ENCODE results near the gene SLC24A4. TPM values are rescaled to one million over a fixed set of nuclear protein-coding genes. Genes with fewer than 3 reads are reported as not detected.

SLC24A4 gene
- total RNA-seq, 1 donor from 2014 or later = not detected

DNA sequence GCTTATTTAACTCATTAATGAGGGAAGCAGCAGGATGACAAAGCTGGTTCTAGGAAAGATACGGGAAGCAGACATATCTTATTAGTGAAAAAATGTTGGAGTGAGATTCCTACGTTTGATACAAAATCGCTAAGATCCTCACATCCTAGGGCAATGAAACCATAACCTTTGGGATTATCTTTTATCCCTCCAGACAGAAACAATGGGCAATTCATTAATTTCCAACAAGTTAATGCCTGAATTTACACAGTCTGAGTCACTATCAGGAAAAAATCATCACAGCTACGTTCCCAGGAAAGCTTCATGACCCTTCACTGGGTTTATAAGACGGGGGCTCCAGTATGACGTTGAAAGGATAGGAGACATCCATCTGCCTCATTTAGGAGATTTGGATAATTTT is 45.0 kb downstream of the SLC24A4 start:
- no peak for DNase-seq (ENCODE audit: low read depth, low spot score)

DNA sequence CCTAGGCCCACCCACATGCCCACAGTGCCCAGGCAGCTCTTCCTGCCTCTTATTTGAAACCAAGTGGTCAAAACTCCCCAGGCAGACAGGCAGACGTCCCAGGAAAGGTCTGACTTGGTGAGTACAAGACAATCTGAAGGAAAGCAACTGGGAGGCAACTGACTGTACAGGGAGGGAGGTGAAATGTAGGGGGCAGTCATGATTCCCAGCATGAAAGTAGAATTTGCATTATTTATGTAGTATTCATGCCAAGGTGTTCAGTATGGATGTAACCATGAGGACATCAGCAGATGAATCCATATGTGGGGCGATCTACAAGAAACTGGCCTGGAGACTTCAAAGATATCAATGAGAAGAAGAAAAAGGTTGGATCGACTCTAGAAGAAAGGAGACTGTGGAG is 46.1 kb downstream of the SLC24A4 start:
- DNase-seq (ENCODE audit: low read depth, low spot score) = no peak

DNA sequence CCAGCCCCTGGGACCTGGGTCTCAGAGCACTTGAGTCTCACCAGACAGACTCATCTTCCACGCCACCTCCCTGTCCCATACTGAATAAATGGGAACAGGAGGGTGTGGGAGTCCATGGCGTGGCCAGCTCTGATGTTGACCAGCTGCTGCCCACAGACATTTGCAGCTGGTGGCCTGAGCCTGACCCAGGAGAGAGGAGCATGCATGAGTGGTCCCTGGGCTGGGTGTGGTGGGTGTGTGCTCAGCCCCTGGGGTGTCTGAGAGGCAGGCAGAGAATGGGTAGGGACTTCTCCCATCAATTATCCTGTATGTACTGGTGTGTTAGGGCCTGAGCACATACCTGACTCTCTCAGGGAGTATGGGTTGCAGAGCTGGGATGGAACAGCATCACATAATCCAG is 49.3 kb downstream of the SLC24A4 start:
- DNase-seq (ENCODE audit: low read depth, low spot score) = no peak

DNA sequence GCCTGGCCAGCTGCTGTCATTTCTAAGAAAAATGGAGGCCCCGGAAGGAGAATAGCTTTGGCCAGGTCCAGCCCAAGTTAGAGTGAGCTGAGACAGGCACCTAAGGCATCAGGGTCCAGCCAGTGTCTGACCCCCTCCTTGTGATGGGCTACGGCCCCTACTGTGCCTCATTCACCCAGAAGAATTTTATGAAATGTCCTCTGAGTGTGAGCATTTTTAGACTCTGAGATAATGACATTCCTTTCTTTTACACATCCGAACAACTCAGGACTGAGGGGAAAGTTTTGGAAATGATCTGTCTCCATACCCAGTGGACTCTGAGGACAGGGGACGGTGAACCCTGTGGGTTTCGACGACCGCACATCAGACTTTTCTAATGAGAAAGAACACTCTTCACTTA is 50.4 kb downstream of the SLC24A4 start:
- no peak for DNase-seq (ENCODE audit: low read depth, low spot score)

DNA sequence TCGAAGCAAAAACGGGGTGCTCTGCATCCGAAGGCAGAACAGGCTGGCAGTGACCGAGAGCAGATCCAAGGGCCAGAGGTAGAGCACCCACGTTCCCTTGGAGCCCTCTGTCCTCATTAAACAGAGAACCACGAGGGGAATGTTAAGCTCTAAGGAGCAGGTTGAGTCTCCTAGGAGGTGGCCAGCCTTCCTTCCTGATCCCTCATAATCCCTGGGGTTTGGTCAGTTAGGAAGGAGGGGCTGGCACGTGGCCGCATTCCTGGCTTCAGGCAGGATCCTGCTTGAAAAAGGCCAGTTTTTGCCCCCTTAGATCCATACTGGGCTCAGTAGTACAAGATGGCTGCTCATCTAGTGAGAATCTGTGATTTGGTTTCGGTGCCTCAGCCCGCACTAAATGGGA is 57.2 kb downstream of the SLC24A4 start:
- no peak for DNase-seq (ENCODE audit: low read depth, low spot score)

DNA sequence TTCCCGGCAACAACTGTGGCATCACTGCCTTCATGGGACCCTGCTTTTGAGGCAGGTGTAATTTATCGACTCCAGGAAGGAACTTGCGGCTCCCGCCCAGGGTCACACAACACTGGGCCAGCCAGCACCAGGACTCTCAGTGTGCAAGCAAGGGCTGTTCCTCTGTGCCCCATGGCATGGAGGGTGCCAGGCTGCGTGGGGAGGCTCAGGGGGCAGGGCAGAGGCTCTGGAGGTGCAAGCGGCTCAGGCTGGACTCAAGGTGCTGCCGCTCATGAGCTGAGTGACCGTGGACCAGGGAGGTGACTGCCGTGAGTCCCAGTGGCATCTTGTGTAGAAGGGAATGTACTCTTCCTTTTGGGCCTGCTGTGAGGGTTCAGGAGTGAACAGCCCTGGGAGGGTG is 57.6 kb downstream of the SLC24A4 start:
- no peak for DNase-seq (ENCODE audit: low read depth, low spot score)

DNA sequence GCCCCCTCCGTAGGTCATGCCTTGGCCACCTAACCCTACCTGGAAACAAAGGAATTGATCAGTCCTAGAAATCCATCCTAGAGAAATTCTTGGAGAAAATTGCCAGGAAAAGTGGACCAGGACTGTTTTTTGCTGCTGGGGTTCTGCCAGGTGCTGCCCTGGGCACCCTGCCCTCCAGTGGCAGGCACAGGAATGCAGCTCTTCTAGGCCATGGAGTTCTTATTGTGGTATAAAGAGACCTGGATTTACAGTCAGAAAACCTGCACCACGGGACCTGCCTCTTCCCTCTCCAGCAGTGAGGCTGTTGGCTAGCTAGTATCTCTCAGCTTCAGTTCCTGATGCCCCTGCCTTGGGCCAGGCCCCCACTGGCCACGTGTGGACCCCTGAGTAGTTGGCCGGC is 59.7 kb downstream of the SLC24A4 start:
- DNase-seq (ENCODE audit: low read depth, low spot score) = no peak

DNA sequence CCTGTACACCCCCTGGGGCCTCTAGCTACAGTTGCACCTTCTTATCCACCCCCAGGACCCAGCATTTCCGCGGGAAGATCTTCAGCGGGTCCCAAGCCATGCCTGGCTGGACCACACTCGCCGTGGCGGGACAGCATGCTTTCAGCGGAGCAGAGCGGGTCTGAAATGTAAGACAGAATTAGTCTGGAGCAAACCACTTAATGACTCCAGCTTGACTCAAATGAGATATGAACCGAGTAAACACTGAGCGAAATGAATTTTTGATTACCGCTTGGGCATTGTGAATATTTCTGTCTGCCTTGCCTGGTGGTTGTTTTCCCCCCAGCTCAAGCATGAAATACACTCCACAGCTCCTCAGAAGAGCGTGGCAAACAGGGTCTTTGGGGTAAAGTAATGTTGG is 60.8 kb downstream of the SLC24A4 start:
- DNase-seq (ENCODE audit: low read depth, low spot score) = no peak

DNA sequence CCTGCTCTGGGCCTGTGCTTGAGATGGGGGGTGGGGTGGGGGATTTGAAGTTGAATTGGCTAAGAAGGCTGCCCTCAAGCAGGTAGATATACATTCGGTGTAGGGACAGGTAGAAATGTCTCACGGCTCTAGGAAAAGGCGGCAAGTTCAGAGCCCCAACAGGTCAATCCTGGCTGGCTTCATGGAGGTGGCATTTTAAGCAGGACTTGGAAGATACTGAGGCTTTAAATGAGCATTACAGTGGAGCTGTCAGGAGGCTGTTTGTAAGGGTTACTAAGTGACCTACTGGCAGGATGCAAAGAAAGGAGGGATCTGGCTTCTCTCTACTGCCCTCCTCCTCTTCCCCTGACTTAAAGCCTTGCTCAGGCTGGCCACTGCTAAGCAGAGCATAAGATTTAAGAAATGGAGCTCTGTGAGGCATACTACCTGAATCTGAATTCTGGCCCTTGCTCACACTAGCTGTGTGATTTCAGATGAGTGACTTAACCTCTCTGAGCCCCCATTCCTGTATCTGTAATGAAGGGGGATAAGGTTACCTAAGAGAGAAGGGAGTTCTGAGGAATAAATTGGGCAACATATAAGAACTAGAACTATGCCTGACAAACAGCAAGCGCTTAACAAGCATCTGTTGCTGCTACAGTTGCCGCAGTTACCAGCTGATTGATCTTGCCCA is 61.6 kb downstream of the SLC24A4 start:
- no peak for DNase-seq (ENCODE audit: low read depth, low spot score)

DNA sequence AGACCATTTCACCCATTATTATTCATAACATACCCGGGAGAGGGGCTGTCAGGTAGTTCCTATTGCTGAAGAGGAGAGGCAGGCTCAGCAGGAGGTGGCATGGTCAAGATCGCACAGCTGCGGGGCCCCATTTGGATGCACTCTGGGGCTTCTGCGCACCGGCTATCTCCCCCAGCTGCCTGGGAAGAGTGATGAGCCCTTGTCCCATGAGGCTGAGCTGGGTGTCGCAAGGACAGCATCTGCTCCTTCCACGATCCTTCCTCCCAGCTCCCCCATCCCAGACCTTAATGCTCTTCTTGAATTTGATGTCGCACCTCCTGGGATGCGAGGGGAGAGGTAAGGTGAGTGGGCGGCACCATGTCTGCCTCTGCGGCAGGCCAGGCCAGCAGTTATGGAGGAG is 62.6 kb downstream of the SLC24A4 start:
- no peak for DNase-seq (ENCODE audit: low read depth, low spot score)

DNA sequence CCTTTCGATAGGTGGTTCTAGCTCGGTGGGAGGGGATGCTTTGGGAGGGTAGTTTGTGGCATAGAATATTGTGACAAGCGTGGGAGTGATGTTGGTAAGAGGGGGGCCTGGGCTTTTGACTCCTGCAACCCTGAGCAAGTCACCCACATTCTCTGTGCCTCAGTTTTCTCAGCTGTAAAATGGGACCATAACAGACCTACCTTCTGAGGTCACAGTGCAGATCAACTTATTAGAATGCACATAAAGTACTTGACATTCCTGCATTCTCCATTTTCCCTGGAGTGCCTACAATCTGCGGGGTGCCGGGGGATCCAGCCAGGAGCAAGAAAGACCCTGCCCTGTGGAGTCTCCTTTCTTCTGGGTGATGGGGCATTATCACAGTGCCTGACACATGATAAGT is 63.2 kb downstream of the SLC24A4 start:
- no peak for DNase-seq (ENCODE audit: low read depth, low spot score)

DNA sequence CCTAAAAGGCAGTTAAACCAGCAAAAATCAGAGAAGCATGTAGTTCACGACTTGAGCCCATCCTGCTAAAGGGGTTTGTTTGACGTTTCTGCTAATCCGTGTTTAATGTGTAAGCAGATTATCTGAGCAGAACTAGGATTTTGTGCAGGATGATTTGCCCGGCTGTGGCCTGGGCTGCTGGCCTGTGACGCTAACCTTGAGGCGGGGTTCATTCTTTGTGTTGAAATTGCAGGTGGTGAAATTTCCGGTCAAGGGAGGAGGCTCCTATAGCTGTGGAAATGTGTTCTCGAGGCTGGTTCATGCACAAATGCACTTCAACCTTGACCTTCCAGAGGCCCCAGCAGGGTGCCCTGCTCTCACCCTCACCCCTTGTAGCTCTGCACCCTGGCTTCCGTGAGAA is 63.7 kb downstream of the SLC24A4 start:
- no peak for DNase-seq (ENCODE audit: low read depth, low spot score)

DNA sequence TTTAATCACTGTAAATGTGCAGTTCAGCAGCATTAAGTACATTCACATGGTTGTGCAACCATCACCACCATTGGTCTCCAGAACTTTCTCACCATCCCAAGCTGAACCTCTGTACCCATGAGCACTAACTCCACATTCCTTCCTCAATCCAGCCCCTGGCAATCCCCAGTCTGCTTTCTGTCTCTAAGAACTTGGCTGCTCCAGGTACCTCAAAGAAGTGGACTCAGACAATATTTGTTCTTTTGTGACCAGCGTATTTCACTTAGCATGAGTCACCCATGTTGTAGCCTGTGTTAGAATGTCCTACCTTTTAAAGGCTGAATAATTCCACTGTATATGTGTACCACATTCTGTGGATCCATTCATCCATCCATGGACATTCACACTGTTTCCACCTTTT is 64.6 kb downstream of the SLC24A4 start:
- DNase-seq (ENCODE audit: low read depth, low spot score) = no peak

DNA sequence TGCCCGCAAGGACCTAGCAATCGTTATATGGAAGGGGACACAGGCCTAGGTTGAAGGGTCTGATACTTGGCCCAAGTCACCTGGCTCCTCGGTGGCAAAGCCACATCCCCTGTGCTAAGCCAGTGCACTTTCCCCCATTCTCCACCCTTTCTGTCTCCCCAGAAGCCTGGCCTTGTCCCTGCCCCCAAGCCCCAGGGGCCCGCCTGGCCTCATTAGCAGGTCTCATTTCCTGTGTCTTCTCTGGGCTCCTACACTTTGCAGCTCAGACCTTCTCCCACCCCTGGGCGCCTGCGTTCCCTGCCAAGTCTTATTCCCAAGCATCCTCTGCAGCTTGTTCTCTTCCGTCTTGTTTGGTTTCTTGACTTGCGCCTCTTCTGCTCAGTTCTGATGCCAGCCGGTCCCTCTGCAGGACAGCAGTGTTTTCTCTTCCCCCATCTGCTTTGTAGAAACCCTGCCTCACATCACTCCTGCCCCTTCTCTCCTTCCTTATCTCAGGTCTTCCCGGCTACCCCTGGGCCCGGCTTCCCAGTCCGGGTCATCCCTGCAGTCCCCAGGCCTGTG is 66.7 kb downstream of the SLC24A4 start:
- DNase-seq (ENCODE audit: low read depth, low spot score) = no peak

DNA sequence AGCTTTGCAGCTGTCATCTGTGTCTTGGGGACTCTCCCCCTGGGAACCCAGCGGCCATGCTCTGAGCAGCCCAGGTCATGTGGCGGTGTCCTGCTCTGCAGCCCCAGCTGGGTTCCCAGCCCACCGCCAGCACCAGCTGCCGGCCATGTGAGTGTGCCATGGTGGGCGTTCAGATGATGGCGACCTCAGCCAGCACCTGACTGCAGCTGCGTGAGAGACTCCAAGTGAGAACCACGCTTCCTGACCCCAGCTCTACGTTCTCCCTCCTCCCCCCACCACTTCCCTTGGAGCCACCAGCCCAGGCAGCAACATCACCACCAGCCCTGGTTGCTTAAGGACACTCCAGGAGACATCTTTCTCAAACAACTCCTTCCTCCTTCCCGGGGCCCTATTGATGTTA is 68.8 kb downstream of the SLC24A4 start:
- no peak for DNase-seq (ENCODE audit: low read depth, low spot score)

DNA sequence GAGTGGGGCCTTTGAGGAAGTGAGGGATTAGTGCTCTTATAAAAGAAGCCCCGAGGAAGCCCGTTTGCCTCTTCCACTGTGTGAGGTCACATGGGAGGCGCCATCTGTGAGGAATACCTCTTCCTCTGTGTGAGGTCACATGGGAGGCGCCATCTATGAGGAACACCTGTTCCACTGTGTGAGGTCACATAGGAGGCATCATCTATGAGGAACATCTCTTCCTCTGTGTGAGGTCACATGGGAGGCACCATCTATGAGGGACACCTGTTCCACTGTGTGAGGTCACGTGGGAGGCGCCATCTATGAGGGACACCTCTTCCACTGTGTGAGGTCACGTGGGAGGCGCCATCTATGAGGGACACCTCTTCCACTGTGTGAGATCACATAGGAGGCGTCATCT is 69.7 kb downstream of the SLC24A4 start:
- no peak for DNase-seq (ENCODE audit: low read depth, low spot score)

DNA sequence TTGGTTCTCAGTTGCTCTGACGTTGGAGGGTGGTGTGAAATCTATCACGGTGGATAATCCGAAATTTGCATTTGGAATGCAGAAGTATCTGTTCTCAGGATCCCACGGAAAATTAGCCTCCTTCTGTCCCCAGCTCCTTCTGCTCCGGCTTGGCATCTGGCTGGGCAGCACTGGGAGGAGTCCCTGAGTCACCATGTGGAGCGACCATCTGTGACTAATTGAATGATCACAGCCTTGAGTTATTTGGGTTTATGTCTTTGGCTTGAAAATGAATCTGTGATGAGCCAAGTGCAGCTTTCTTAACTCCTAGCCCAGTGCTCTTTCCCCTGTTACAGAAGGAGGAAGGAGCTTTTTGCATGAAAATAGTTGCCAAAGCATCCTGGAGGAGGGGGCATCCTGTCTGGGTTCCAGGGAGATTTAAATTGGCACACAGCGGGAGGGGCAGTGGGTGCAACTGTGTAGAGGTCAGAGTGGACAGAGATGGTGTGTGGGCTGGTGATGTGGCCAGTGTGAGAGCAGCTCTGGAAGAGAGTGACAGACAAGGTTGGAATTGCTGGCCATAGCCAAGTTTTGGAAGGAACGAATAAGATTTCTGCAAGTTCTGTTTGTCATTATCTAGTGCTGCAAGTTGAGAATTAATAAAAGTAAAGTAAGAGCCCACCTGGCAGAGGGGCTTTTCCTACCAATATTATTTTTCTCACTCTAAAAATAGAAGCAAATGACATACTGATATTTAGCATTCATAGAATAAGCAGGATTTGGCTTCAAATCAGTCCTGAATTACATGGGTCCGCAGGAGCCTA is 74.4 kb downstream of the SLC24A4 start:
- DNase-seq (ENCODE audit: low read depth, low spot score) = no peak

DNA sequence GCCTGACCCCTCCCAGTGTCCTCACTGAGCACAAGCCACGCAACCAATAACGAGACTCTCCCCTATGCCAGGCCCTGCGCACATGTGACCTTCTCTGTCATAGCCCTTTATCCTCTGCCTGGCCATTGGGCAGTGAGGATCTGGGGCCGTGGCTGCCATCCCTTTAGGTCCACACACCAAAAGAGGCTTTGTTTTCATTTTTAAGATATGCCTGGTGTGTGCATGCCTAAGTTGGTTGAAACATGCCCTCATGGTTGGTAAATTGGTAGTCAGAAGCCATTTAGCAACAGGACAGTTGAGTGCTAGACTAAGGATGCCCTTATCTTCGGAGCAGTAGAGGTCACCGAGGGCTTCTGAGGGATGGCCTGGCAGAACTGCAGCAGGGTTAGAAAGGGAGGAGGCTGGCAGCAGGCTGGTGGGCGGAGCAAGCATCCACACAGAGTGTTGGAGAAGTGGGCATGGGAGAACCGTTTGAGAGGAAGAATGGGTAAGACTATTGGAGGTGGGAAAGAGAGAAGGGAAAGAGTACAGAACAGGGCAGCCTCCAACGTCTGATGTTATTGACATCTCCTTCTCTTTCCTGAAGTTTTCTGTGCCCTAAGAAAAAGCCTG is 75.1 kb downstream of the SLC24A4 start:
- DNase-seq (ENCODE audit: low read depth, low spot score) = no peak

DNA sequence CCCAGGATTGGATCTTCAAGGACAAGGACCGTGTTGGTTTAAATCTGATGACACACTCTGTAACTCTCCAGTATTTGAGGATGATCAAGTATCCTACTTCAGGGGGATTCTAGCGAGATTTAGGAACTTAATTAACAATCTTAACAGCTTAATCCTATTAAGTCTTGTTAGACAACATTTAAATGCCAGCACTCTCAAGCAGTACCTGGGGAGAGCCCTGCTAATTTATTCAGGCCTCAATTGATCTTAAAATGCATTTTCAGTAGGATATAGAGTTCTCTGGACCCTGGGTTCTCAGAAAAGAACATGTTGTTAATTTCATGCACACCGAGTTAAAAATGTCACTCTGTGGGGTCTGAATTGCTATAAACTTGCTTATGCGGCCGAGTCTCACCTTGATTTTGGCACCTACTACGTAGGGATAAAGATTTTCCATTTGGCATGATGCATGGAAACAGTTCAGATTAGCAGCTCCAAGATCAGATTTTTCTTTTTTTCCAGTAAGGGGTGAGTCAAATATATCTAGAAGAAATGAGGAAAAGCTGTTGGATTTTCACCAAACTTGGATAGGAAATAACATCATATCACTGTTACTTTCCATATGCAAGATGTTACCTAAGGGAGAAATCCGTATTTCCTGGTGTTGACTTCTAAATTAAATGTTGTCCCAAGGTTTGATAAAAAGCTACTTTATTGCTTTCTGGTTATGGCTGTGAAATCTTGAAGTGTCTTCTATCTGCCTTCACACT is 76.1 kb downstream of the SLC24A4 start:
- no peak for DNase-seq (ENCODE audit: low read depth, low spot score)

DNA sequence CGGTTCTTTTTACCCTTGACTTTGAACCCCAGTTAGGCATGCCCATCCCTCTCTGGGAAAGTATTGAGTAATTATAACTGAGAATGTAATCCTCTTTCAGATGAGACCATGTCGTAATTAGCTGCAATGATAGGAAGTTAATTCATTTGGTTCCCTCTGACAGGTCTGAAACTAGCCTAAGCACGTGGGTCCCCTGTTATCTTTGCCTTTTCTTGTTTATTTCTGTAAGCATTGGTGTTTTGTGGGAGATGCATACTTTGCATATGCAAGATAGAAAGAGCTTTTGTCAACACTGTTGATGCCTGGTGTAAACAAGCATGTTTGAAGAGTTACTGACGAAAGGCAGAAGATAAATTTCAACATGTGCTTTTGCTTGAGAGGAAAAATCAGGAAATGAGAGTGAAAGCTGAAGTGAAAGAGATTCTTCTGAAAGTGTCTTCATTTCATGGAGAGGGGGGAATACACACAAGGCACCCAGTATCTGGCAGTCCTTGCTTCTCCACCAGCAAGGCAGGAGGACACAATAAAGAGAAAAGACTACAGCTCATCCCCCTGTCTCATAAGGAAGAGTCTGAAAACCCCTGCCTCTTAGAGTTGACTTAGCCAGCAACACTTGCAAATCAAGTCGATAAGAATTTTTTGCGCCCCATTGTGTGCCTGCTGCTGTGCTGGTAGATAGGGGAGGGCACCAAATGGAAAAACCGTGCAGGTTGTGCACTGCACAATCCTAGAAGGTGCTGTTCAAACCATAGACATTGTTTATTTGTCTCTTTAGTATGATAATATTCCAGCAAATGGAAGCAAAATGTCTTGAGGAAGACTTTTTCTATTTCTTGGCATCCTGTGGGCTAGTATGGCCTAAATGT is 77.8 kb downstream of the SLC24A4 start:
- no peak for DNase-seq (ENCODE audit: low read depth, low spot score)

DNA sequence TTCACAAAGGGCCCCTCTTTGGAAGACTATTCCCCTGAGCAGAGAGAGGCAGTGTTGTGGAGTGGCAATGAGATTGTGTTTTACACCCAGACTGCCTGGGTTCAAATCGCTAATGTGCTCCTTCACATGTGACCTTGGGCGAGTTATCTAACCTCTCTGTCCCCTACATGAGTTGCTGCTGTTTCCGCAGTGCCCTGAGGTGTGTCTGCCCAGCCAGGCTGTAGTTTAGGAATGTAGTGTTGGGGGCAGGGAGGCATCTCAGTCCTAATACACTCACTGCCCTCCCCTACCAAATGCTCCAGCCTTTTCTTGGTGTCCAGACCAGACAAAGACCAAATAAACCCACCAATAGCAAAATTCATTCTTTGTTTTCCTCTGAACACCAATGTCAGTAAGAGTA is 78.6 kb downstream of the SLC24A4 start:
- DNase-seq (ENCODE audit: low read depth, low spot score) = no peak

All from pulmonary artery endothelial cell (primary cell).